K562 (cell line): Measurements from ENCODE around the gene LDB2. TPM values are rescaled to one million over a fixed set of nuclear protein-coding genes. Genes with fewer than 3 reads are reported as not detected.

Source experiments
- ATAC-seq: fragments of 200-7000 bp; cut with Tn5 transposase; 3 replicates; pipeline ENCODE4 v1.9.1; 2020; ENCODE audit warnings: moderate library complexity
- BruUV-seq: library from RNA; stranded (reverse); fragments of 400-500 nt; replicated peaks from 2 replicates; lab custom pipeline; 2021; lab: Mats Ljungman, UMichigan
- CTCF ChIA-PET: fragments of 300-600 bp; formaldehyde crosslinking; extraction: SDS; loops from one replicate; lab custom pipeline; 2021; ENCODE audit warnings: low intra/inter-chr PET ratio; lab: Yijun Ruan, JAX
- POLR2A ChIA-PET: fragments of 300-600, 350-650 bp; sonication (Branson Sonifier 250); formaldehyde crosslinking; extraction: SDS; loops from one replicate; lab custom pipeline; 2021; ENCODE audit warnings: antibody characterized with exemption, inconsistent platforms; lab: Yijun Ruan, JAX
- DNase-seq, 4 experiments: peaks; one replicate each; pipeline versions ENCODE4 v3.0.0 to v3.0.0-alpha.2; 2011 to 2018; ENCODE audit warnings: low spot score in 3 of 4, mixed read lengths in 3 of 4; ENCODE audit errors: extremely low read depth in 1 of 4
- FAIRE-seq: peaks from 2 replicates; lab custom pipeline; 2011; peaks lifted over from hg19 to GRCh38; lab: Jason Lieb, UNC
- H2AFZ ChIP-seq: 2 replicates; pipeline ENCODE4 v1.6.0; 2011; ENCODE audit warnings: low read depth, low read length, control low read depth, inconsistent platforms
- H3K27ac ChIP-seq: fragments of 200-600 bp; 3 replicates; pipeline ENCODE4 v1.8.0; 2011; ENCODE audit warnings: low read depth, mild to moderate bottlenecking, control low read depth, inconsistent platforms, low read length, moderate library complexity, mixed read lengths; ENCODE audit errors: extremely low read depth
- H3K27me3 ChIP-seq, 2 experiments: fragments of 300-600 bp in 1 of 2; 2 replicates in 1 of 2; 3 replicates in 1 of 2; pipeline versions ENCODE4 v1.6.0 to v1.8.0; 2011; ENCODE audit warnings: inconsistent platforms in 2 of 2, low read length in 2 of 2, mild to moderate bottlenecking in 1 of 2, mixed read lengths in 1 of 2, moderate library complexity in 1 of 2; ENCODE audit not compliant: control insufficient read depth in 2 of 2, insufficient read depth in 2 of 2
- H3K36me3 ChIP-seq: fragments of 300-600 bp; 3 replicates; pipeline ENCODE4 v1.8.0; 2011; ENCODE audit warnings: mild to moderate bottlenecking, low read length, inconsistent platforms; ENCODE audit not compliant: control insufficient read depth, insufficient read depth
- H3K4me1 ChIP-seq, 2 experiments: fragments of 200-600 bp in 1 of 2; replicated peaks in 1 of 2; 2 replicates in 1 of 2; 3 replicates in 1 of 2; pipeline versions ENCODE4 v1.5.1 to v1.8.0; 2011; ENCODE audit warnings: inconsistent platforms in 2 of 2, low read length in 2 of 2, mild to moderate bottlenecking in 1 of 2, mixed read lengths in 1 of 2, moderate library complexity in 1 of 2; ENCODE audit not compliant: control insufficient read depth in 2 of 2, insufficient read depth in 2 of 2
- H3K4me2 ChIP-seq: 2 replicates; pipeline ENCODE4 v1.6.1; 2011; ENCODE audit warnings: low read length, control low read depth, inconsistent platforms, mixed read lengths; ENCODE audit not compliant: insufficient read depth
- H3K4me3 ChIP-seq: fragments of 200-600 bp; sonication (generic), shearing (Covaris generic); 2 replicates; pipeline ENCODE4 v1.5.1; 2016; ENCODE audit warnings: control low read depth, inconsistent platforms
- H3K79me2 ChIP-seq: fragments of 200-600 bp; 3 replicates; pipeline ENCODE4 v1.8.0; 2011; ENCODE audit warnings: low read length, inconsistent platforms; ENCODE audit not compliant: control insufficient read depth, insufficient read depth
- H3K9ac ChIP-seq, 2 experiments: 2 replicates each; pipeline versions ENCODE4 v1.6.0 to v1.6.1; 2011; ENCODE audit warnings: low read depth in 2 of 2, low read length in 2 of 2, control low read depth in 1 of 2, inconsistent platforms in 1 of 2, mild to moderate bottlenecking in 1 of 2, mixed read lengths in 1 of 2; ENCODE audit not compliant: insufficient read depth in 1 of 2
- H3K9me1 ChIP-seq: one replicate; pipeline ENCODE4 v1.6.0; 2011; ENCODE audit warnings: inconsistent platforms, mild to moderate bottlenecking, low read length, moderate library complexity; ENCODE audit not compliant: control insufficient read depth, insufficient read depth
- H3K9me3 ChIP-seq: replicated peaks from 2 replicates; pipeline ENCODE4 v1.5.1; 2011; ENCODE audit warnings: low read depth, low read length, inconsistent platforms; ENCODE audit not compliant: control insufficient read depth, insufficient read depth
- H4K20me1 ChIP-seq: replicated peaks from 2 replicates; pipeline ENCODE4 v1.6.1; 2011; ENCODE audit warnings: low read length, inconsistent platforms, mixed read lengths; ENCODE audit not compliant: control insufficient read depth, insufficient read depth
- BCLAF1 ChIP-seq, 2 experiments: fragments of 450-650 bp in 1 of 2; IDR thresholded peaks; 2 replicates each; pipeline ENCODE4 v1.6.1; 2011 to 2017; ENCODE audit warnings: low read depth in 2 of 2, antibody characterized with exemption in 1 of 2, borderline replicate concordance in 1 of 2, low read length in 1 of 2, mild to moderate bottlenecking in 1 of 2, mixed read lengths in 1 of 2; ENCODE audit not compliant: control insufficient read depth in 1 of 2
- CUX1 ChIP-seq: fragments of 200-800 bp; sonication (Bioruptor generic); IDR thresholded peaks from 2 replicates; pipeline ENCODE4 v1.6.1; 2016; ENCODE audit warnings: missing genetic modification characterization, missing compliant biosample characterization
- DDX20 ChIP-seq: fragments of 450-650 bp; IDR thresholded peaks from 2 replicates; pipeline ENCODE4 v1.6.1; 2016; ENCODE audit warnings: missing genetic modification characterization, low read depth, mild to moderate bottlenecking, missing compliant biosample characterization, moderate library complexity
- TCF7 ChIP-seq: sonication (generic); IDR thresholded peaks from 2 replicates; pipeline ENCODE4 v1.6.1; 2016; ENCODE audit warnings: antibody characterized with exemption, borderline replicate concordance
- ZNF740 ChIP-seq, 3 experiments: fragments of 200-800 bp in 1 of 3; sonication (Bioruptor generic) in 1 of 3; sonication (generic) in 1 of 3; formaldehyde crosslinking in 1 of 3; IDR thresholded peaks; 2 replicates each; pipeline versions ENCODE4 v1.6.1 to v1.8.0; 2016 to 2022; ENCODE audit warnings: mild to moderate bottlenecking in 2 of 3, missing compliant biosample characterization in 2 of 3, missing genetic modification characterization in 2 of 3, missing genetic modification reagents in 1 of 3
- WGBS: fragments of 100-300 bp; shearing (Covaris generic); methylation state at CpG from one replicate; pipeline ENCODE4 v1.1.6; 2016; ENCODE audit warnings: low coverage, mixed read lengths; ENCODE audit not compliant: insufficient coverage; ENCODE audit errors: missing lambda C conversion rate; 5-methylcytosine and 5-hydroxymethylcytosine counted together
- in situ Hi-C: fragments of 300-500 bp; cut with MboI; formaldehyde crosslinking; loops from 4 replicates; pipeline ENCODE4 v1.15.0; 2018; ENCODE audit warnings: inconsistent platforms, mixed read lengths
- intact Hi-C: fragments of 100-400 bp; cut with micrococcal nuclease; formaldehyde crosslinking; loops from 2 replicates; pipeline ENCODE4 v1.14.2; 2022
- polyA plus RNA-seq, 8 experiments: library from polyadenylated mRNA; depleted of rRNA in 4 of 8; stranded (reverse) in 5 of 8; unstranded in 3 of 8; fragments of >200 nt; fragmentation: Nextera tagmentation in 2 of 8; fragmentation: Illumina TruSeq in 1 of 8; extraction: Ambion mirVana in 2 of 8; extraction: Trizol in 1 of 8; gene quantifications; 2 replicates each; pipeline versions ENCODE4 v1.2.1 to v1.2.3, GENCODE V29; 2011 to 2014; ENCODE audit warnings: inconsistent platforms in 1 of 8, missing spikeins in 1 of 8
- total RNA-seq, 7 experiments: library from RNA; depleted of rRNA in 6 of 7; stranded (reverse); fragments of >200 nt in 6 of 7; fragmentation: Illumina TruSeq in 2 of 7; extraction: Trizol in 2 of 7; gene quantifications; 2 replicates each; pipeline versions ENCODE4 v1.2.1 to v1.2.3, GENCODE V29; 2011 to 2021; ENCODE audit warnings: low replicate concordance in 1 of 7
- TF ChIP-seq, protein P1 (sequence below): fragments of 250-450 bp; sonication (Bioruptor Pico); IDR thresholded peaks from 2 replicates; pipeline ENCODE4 v1.5.0; 2021; ENCODE audit warnings: mild to moderate bottlenecking, moderate library complexity

LDB2 gene
- total and polyA plus RNA-seq, 9 of the 15 experiments (the other 6 are each of a cell fraction or from before 2014, with no cell fraction given) = 0.10 to 0.20 TPM; not detected in 7

DNA sequence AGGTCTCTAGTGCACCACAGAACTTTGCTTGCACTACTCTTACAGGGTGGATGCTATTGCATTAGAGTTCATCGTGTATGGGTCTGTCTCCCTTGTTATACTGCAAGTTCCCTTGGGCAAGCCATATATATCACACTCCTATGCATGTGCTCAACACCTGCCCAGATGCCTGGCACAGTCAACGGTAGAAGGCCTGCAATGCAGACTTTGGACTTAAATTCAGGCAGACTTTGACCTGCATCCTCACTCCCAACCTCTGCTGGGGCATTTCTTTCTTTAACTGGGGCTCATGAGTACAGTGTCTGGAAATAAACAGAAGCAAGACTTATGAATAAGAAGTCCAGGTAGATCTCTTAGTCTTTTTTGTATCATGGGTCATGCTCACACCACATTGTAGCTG lies 148.2 kb downstream of the LDB2 start (continued):
- no peak for TF ChIP-seq ZNF740 (CRISPR knock-in tag; IDR thresholded peaks at IDR 0.05)
- no peak for TF ChIP-seq ZNF740 (tag; IDR thresholded peaks at IDR 0.05)
- TF ChIP-seq CUX1 (CRISPR knock-in tag) = no peak
- TF ChIP-seq, all 486 proteins: peak for 0

DNA sequence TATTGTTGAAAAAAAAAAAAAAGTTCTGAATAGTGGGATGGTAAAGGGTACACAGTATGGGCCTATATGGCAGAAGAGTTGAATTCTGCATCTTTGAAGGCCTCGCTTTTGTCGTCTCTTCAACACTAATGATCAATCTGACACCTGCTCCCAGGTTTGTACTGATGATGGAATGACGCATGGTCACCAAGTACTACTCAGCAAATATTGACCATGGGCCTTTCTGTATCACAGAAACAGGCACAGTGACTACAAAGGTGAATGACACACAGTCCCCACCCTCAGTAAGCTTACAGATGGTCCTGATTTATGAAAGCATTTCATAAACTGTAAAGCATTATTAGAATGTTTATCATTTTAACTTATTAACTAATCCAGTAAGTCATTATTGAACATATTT lies 152.6 kb downstream of the LDB2 start:
- Histone ChIP-seq H3K4me3 (no peak overlapping the region), H3K79me2 (no peaks in the 10 kb centered on the region), H3K9me3 (no peaks in the 10 kb centered on the region), H2AFZ (no peak overlapping the region), H3K27ac (no peak overlapping the region), H3K4me1 (no peaks in the 10 kb centered on the region), H3K27me3 (no peaks in the 10 kb centered on the region), H3K4me2 (no peak overlapping the region), H4K20me1 (no peaks in the 10 kb centered on the region), H3K9me1 (no peaks in the 10 kb centered on the region), H3K9ac (no peak overlapping the region), H3K36me3 (no peaks in the 10 kb centered on the region)
- ChIA-PET POLR2A (no interaction called here), CTCF (no interaction called here)
- in situ Hi-C loops = no loop called here
- no peak for DNase-seq
- 9% methylated on average over 3 of the region's 3 CpGs for WGBS
- no TSS peak for BruUV-seq
- FAIRE-seq = no peak
- intact Hi-C loops = no loop called here
- ATAC-seq = no peak
- TF ChIP-seq, protein P1, sequence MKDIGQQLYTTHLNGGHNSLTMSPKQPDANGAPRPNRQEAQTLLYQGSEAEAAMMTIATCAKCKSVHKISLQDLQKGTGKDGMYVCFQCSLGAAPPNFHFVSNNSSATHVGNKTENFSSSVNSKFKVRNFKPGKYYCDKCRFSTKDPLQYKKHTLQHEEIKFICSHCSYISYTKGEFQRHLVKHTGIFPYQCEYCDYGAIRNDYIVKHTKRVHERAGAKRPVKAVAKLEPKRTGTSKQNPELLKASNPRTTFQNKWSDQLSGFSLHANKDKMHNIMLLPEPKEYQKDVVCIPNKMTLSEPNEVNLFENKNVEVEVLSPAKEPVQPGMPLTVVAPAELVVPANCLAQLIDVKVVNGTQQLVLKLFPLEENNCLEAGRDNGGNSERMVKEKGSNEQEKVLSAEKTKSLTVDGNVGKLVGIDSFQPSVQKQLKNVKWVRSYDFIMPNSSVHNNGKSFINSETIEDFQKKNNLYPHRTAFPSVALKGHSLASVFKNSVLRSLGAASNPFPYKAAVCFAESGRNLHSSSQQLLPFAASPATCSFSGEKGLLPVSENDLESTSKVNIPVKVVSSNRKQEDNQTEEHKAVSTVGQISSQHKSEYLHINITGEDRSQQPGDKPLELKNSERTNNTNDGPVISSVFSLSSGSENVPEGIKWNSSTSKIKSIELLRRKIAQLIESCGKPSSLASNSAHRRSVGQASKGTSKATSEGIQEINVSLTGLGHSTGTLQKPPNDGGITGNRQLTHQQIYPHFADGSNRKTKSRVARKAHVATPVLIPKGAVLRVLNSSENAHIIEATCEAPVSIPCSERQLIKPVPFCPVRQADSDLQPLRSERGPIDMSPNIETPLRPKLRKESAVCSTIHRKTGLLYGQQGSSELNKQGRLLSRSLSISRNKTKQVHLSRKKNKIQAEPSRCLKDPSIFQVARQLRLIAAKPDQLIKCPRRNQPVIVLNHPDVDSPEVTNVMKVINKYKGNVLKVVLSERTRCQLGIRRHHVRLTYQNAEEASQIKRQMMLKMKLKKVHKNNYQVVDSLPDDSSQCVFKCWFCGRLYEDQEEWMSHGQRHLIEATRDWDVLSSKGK (CRISPR knock-in tag) = no peak
- no peak for TF ChIP-seq TCF7
- TF ChIP-seq BCLAF1 (IDR thresholded peaks at IDR 0.05; ENCODE audit: borderline replicate concordance in 1 of 2, control insufficient read depth in 1 of 2, low read depth in 2 of 2, low read length in 1 of 2) = no peak
- no peak for TF ChIP-seq DDX20 (tag)
